PC-3 (cell line): Measurements from ENCODE around the gene BNC1. TPM values are rescaled to one million over a fixed set of nuclear protein-coding genes. Genes with fewer than 3 reads are reported as not detected.

ENCODE experiments used
- ATAC-seq: fragments of 200-7000 bp; cut with Tn5 transposase; 2 replicates; pipeline ENCODE4 v1.9.1; 2020; ENCODE audit warnings: mild to moderate bottlenecking, moderate library complexity
- BruUV-seq: library from RNA; stranded (reverse); fragments of 400-500 nt; replicated peaks from 2 replicates; lab custom pipeline; 2021; lab: Mats Ljungman, UMichigan
- CTCF ChIA-PET: fragments of 300-600 bp; sonication (Branson Sonifier 250); formaldehyde crosslinking; loops from one replicate; lab custom pipeline; 2022; ENCODE audit warnings: antibody characterized with exemption; lab: Charles Lee
- POLR2A ChIA-PET: fragments of 300-600 bp; sonication (Branson Sonifier 250); formaldehyde crosslinking; loops from one replicate; lab custom pipeline; 2022; ENCODE audit warnings: antibody characterized with exemption; ENCODE audit not compliant: unreplicated experiment; lab: Charles Lee
- DNase-seq: peaks from one replicate; pipeline ENCODE4 v3.0.0-alpha.2; 2015
- H2AFZ ChIP-seq: fragments of 300-600 bp; sonication (generic); 2 replicates; pipeline ENCODE4 v1.6.0; 2016; ENCODE audit warnings: antibody characterized with exemption, low read length
- H3F3A ChIP-seq: fragments of 300-600 bp; sonication (generic); one replicate; pipeline ENCODE4 v1.6.0; 2017; ENCODE audit warnings: antibody characterized with exemption, low read length, control low read depth, mild to moderate bottlenecking; ENCODE audit not compliant: unreplicated experiment
- H3K27ac ChIP-seq: fragments of 300-600 bp; sonication (generic); 2 replicates; pipeline ENCODE4 v1.5.1; 2016; ENCODE audit warnings: mild to moderate bottlenecking, low read length
- H3K27me3 ChIP-seq: fragments of 300-600 bp; sonication (generic); 2 replicates; pipeline ENCODE4 v1.6.1; 2016; ENCODE audit warnings: low read length, mixed read lengths
- H3K36me3 ChIP-seq: fragments of 300-600 bp; sonication (generic); 2 replicates; pipeline ENCODE4 v1.6.1; 2016; ENCODE audit warnings: low read depth, mixed run types, low read length, mixed read lengths
- H3K4me1 ChIP-seq: fragments of 300-600 bp; sonication (generic); 2 replicates; pipeline ENCODE4 v1.5.1; 2016; ENCODE audit warnings: low read length; ENCODE audit not compliant: insufficient read depth
- H3K4me2 ChIP-seq: fragments of 300-600 bp; sonication (generic); 2 replicates; pipeline ENCODE4 v1.6.0; 2016; ENCODE audit warnings: low read length
- H3K4me3 ChIP-seq: fragments of 300-600 bp; sonication (generic); 2 replicates; pipeline ENCODE4 v1.5.1; 2016; ENCODE audit warnings: mild to moderate bottlenecking, low read length, mixed read lengths
- H3K79me2 ChIP-seq: fragments of 300-600 bp; sonication (generic); 2 replicates; pipeline ENCODE4 v1.6.1; 2017; ENCODE audit warnings: low read length, mixed read lengths
- H3K9ac ChIP-seq: fragments of 300-600 bp; sonication (generic); 2 replicates; pipeline ENCODE4 v1.6.0; 2016; ENCODE audit warnings: mild to moderate bottlenecking, low read length
- H3K9me2 ChIP-seq: fragments of 300-600 bp; sonication (generic); replicated peaks from 2 replicates; pipeline ENCODE4 v1.6.1; 2016; ENCODE audit warnings: mixed run types, low read length, mixed read lengths
- H3K9me3 ChIP-seq: fragments of 300-600 bp; sonication (generic); 2 replicates; pipeline ENCODE4 v1.6.1; 2016; ENCODE audit warnings: low read length, mixed read lengths
- H4K20me1 ChIP-seq: fragments of 300-600 bp; sonication (generic); 2 replicates; pipeline ENCODE4 v1.6.1; 2016; ENCODE audit warnings: low read length, mixed read lengths
- CTCF ChIP-seq: fragments of 300-600 bp; sonication (generic); conservative IDR thresholded peaks from 2 replicates; pipeline ENCODE4 v1.5.1; 2017; ENCODE audit warnings: antibody characterized with exemption, low read depth, mild to moderate bottlenecking, low read length
- EZH2 ChIP-seq: fragments of 300-600 bp; sonication (generic); IDR thresholded peaks from one replicate; pipeline ENCODE4 v1.6.1; 2017; ENCODE audit warnings: antibody characterized with exemption, mild to moderate bottlenecking, low read length; ENCODE audit not compliant: unreplicated experiment
- EZH2phosphoT487 ChIP-seq: fragments of 300-600 bp; sonication (generic); IDR thresholded peaks from 2 replicates; pipeline ENCODE4 v1.6.1; 2018; ENCODE audit warnings: mild to moderate bottlenecking, antibody characterized with exemption, low read length, borderline replicate concordance
- intact Hi-C: fragments of 100-400 bp; cut with micrococcal nuclease; formaldehyde crosslinking; loops from 2 replicates; pipeline ENCODE4 v1.9.0; 2023
- total RNA-seq: library from RNA; depleted of rRNA; stranded (reverse); fragments of >200 nt; gene quantifications from 2 replicates; pipeline ENCODE4 v1.2.3, GENCODE V29; 2014

Gene BNC1
- total RNA-seq, 1 experiment from 2014 or later: 2.4 TPM

- Histone ChIP-seq H3F3A (no peaks in the 10 kb centered on the region), H3K27me3 (no peaks in the 10 kb centered on the region), H3K4me3 (no peak overlapping the region), H3K9me2 (no peaks in the 10 kb centered on the region), H3K9me3 (no peaks in the 10 kb centered on the region), H3K36me3 (no peaks in the 10 kb centered on the region), H2AFZ (no peak overlapping the region), H3K79me2 (no peaks in the 10 kb centered on the region), H3K4me1 (peaks cover 26% of the 10 kb centered on the region), H3K9ac (no peak overlapping the region), H3K27ac (peak overlapping the region; percentile 40), H4K20me1 (no peaks in the 10 kb centered on the region), H3K4me2 (no peak overlapping the region)
- POLR2A ChIA-PET: no interaction called here
- TF ChIP-seq EZH2: no peak
- no peak for TF ChIP-seq CTCF
- TF ChIP-seq EZH2phosphoT487: no peak
- CTCF ChIA-PET: no interaction called here
- peak; percentile 27; the same call in 1 of the 2 replicates for ATAC-seq
- peak; percentile 55 for DNase-seq
- intact Hi-C loops: no loop called here
- BruUV-seq: no TSS peak
Measured at GRCh38 chr15:83312071-83312470, 27.6 kb upstream of the BNC1 start.

- DNase-seq (peak; percentile 20), ATAC-seq (no peak)
- TF ChIP-seq EZH2: no peak
- no peak for TF ChIP-seq CTCF
- no peak for TF ChIP-seq EZH2phosphoT487
- H4K20me1 ChIP-seq: no peaks in the 10 kb centered on the region
- H3K79me2 ChIP-seq: no peaks in the 10 kb centered on the region
- H3K9me2 ChIP-seq: no peaks in the 10 kb centered on the region
- no peak overlapping the region for H3K4me3 ChIP-seq
- intact Hi-C loops: no loop called here
- no peaks in the 10 kb centered on the region for H3K36me3 ChIP-seq
- no peak overlapping the region for H3K4me2 ChIP-seq
- H3K27ac ChIP-seq: peak overlapping the region; percentile 40
- CTCF ChIA-PET: no interaction called here
- H3K27me3 ChIP-seq: no peaks in the 10 kb centered on the region
- H3K9me3 ChIP-seq: no peaks in the 10 kb centered on the region
- no peak overlapping the region for H3K9ac ChIP-seq
- peaks cover 39% of the 10 kb centered on the region for H3K4me1 ChIP-seq
- H3F3A ChIP-seq: no peaks in the 10 kb centered on the region
- H2AFZ ChIP-seq: peak overlapping the region; percentile 23; the same call in 1 of the 2 replicates
- POLR2A ChIA-PET: no interaction called here
- BruUV-seq: no TSS peak
Measured at GRCh38 chr15:83310521-83311456, 26.3 kb upstream of the BNC1 start.

- H3K4me2 ChIP-seq: no peak overlapping the region
- no peak overlapping the region for H3K27ac ChIP-seq
- POLR2A ChIA-PET: no interaction called here
- TF ChIP-seq EZH2: no peak
- no peaks in the 10 kb centered on the region for H4K20me1 ChIP-seq
- H3K9me3 ChIP-seq: no peaks in the 10 kb centered on the region
- no peaks in the 10 kb centered on the region for H3K79me2 ChIP-seq
- H3K9ac ChIP-seq: no peak overlapping the region
- no peak overlapping the region for H3K4me3 ChIP-seq
- no peak overlapping the region for H2AFZ ChIP-seq
- BruUV-seq: no TSS peak
- intact Hi-C loops: no loop called here
- ATAC-seq (no peak), DNase-seq (no peak)
- no peaks in the 10 kb centered on the region for H3K36me3 ChIP-seq
- H3K27me3 ChIP-seq: no peaks in the 10 kb centered on the region
- no peaks in the 10 kb centered on the region for H3K9me2 ChIP-seq
- peaks cover 4% of the 10 kb centered on the region for H3F3A ChIP-seq
- H3K4me1 ChIP-seq: peaks cover 54% of the 10 kb centered on the region
- CTCF ChIA-PET: no interaction called here
Measured at GRCh38 chr15:83308671-83309070, 24.2 kb upstream of the BNC1 start.
